Measurements from ENCODE around the gene DAG1. TPM values are rescaled to one million over a fixed set of nuclear protein-coding genes. Genes with fewer than 3 reads are reported as not detected.
"Not testable (repeated sequence)": the region's sequence is repeated elsewhere in the genome, so short reads cannot be mapped to it uniquely, and the experiment has no call there.

DAG1 gene
- total RNA-seq, 1 donor from 2014 or later = 139 TPM

- DNase-seq (ENCODE audit: low spot score) = no peak
Observed at GRCh38 chr3:49470714-49471420, 800 bp downstream of the DAG1 start.

DNA sequence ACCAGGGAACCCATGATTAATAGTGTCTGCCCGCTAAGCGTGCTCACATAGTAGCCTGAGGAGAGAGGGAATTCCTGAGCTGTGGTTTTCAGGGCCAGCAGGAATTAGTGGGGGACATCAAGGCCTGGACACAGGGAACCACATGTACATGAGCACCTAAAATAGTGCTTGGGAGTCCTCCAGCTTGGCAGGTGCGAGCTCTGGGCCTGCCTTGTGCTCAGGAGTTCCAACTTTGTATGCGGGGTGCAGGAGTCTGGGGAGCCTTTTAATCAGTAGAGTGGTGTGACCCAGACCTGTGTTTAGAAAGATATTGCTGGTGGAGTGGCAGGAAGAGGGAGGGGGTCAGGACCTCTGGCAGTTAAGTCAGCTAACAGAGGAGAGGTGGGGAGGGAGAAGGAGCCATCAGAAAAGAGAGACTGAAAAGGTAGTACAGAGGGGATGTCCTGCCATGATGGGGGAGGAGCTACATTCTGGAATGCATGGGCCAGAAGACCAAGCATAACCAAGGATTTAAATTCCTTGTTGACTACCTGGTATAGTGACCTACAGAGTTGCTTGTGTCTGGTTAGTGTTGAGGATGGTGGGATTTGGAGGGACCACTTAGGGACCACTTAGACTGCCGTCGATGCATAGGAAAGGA lies 1.9 kb downstream of the DAG1 start:
- no peak for DNase-seq (ENCODE audit: low spot score)

- no peak for DNase-seq (ENCODE audit: low spot score)
Observed at GRCh38 chr3:49476563-49476962, 6.5 kb downstream of the DAG1 start.

- no peak for DNase-seq (ENCODE audit: low spot score)
Observed at GRCh38 chr3:49482766-49483165, 12.7 kb downstream of the DAG1 start.

DNA sequence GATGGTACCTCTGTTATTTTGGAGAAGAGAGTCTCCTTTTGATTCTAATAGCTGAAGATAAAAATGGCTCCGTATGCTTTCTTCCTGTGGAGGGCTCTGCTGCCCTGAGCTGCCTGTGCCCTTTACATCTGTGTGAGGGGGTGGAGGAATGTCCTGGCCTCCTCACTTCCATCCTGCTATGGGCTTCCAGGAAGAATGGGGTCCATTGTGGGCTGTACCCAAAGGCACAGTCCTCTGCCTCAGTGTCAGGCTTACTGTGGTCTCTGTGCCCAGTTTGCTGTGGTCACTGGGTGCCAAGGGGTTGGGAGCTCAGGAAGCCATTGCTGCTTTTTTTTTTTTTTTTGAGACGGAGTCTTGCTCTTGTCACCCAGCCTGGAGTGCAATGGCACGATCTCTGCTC lies 14.4 kb downstream of the DAG1 start:
- no peak for DNase-seq (ENCODE audit: low spot score)

DNA sequence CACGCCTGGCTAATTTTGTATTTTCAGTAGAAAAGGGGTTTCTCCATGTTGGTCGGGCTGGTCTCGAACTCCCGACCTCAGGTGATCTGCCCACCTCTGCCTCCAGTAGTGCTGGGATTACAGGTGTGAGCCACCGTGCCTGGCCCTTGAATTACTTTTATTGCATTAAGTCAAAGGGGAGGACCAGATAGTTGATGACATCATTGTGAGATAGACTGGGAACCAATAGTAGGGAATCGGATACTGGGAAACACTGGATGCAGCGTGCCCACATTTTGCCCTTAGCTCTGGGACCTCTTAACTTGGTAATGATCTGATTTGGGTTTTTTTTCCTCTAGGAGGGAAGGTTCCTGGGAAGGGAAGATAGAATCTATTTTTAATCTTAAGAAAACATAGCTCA lies 19.2 kb downstream of the DAG1 start:
- DNase-seq (ENCODE audit: low spot score) = no peak

- DNase-seq (ENCODE audit: low spot score) = no peak
Observed at GRCh38 chr3:49492969-49493368, 22.9 kb downstream of the DAG1 start.

DNA sequence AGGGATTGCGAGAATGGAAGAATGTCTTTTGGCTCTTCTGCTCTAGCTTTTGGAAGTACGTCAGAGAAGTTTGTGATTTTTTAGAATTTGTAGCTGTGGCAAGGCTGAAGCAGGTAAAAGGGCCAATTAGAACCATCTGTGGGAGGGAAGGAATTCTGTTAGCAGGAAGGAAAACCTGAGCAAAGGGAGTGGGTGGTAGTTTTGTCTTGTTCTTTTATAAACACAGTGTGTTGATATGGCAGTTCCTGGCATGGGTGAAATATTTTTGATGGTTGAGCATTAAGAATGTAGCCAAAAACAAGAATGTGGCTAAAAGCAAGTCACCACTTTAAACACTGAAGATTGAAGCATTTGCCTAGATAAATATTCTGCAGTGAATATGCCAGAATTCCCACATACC lies 23.8 kb downstream of the DAG1 start:
- no peak for DNase-seq (ENCODE audit: low spot score)

DNA sequence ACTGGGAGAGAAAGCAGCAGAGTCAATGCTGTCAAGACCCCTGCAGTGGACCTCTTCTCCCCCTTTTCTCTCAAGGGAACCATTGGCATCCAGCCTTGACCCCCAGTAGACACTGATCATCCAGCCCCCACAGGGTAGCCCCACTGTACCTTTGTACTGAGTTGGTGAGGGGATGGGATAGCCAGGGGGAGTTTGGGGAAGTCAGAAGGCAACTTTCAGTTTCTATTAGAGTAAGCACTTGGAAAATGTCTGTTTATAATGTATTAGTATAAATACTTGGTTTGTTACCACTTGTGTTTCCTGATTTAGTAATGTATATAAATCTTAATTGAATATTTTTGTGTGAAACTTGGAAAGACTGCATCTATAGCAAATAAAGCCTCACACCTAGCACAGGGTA lies 25.0 kb downstream of the DAG1 start:
- DNase-seq (ENCODE audit: low spot score) = no peak

DNA sequence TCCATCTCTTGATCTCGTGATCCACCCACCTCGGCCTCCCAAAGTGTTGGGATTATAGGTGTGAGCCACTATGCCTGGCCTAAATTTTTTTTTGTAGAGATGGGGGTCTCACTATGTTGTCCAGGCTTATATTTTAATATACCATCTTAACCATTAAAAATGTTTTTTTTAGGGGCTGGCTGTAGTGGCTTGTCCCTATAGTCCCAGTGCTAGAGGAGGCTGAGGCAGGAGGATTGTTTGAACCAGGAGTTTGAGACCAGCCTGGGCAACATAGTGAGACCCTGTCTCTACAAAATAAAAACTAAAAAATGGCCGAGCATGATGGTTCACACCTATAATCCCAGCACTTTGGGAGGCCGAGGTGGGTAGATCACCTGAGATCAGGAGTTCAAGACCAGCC lies 26.8 kb downstream of the DAG1 start:
- DNase-seq (ENCODE audit: low spot score) = not testable (repeated sequence)

DNA sequence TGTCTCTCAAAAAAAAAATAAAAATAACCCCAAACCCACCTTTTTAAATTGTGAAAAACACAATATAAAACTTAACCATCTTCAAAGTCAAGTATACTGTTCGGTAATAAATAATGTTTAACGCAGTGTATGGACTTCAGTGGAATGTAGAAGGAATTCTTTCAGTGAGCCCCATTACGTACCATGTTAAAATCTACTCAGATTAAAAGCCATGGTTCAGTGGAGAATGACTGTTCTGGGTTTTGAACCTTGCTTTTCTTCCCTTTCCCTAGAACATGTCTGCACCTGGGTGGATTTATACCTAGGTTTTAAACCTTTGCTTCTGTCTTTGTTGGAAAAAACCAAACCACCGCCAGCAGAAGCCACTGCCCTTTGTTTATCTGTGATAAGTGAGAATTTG lies 27.5 kb downstream of the DAG1 start:
- no peak for DNase-seq (ENCODE audit: low spot score)

GRCh38 chr3:49498239-49498638 lies 28.2 kb downstream of the DAG1 start:
- no peak for DNase-seq (ENCODE audit: low spot score)

DNA sequence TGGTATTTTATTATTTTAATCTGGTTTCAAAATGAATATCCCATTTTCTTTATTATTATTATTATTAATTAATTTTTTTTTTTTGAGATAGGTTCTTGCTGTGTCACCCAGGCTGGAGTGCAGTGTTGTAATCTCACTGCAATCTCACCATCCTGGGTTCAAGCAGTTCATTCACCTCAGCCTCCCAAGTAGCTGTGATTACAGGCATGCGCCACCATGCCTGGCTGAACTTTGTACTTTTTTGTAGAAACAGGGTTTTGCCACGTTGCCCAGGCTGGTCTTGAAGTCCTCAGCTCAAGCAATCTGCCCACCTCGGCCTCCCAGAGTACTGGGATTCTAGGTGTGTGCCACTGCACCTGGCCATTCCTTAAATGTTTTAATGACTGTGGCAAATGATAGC lies 28.6 kb downstream of the DAG1 start:
- no peak for DNase-seq (ENCODE audit: low spot score)

GRCh38 chr3:49500205-49500731 lies 30.2 kb downstream of the DAG1 start:
- DNase-seq (ENCODE audit: low spot score) = no peak

DNA sequence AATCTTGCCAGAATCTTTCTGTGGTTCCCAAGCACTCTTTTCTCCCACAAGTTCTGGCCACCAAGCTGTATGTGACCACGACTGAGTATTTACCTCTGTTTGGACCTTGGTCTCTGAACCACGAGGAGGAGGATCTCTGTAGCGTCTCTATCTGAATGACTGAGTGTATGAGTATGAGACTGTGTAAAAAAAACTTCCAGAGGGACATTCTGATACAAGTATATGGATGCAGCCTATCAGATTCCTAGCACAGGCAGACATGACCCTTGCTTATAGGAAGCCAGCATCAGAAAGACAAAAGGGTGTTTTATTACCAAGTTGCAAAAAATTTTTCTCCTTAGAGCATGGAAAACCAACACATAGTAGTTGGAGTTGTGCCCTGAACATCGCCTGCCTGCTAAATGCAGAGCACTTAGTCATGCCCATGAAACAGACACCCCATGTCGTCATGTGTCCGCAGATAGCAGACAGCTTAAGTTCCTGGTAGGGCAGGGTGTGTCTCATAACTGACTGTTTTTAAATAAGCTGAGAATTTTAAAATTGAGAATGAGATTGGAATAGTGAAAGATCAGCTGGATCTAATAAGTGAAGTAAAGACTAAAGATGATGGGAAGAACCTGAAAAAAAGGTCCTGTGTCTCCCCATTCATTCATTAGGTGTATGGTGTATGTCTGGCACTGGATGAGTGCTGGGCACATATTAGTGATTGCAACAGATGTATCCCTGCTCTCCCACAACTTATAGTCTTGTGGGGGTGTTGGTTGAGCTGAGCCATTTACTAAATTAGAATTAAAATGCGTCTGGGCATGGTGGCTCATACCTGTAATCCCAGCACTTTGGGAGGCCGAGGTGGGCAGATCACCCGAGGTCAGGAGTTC lies 30.9 kb downstream of the DAG1 start:
- peak; percentile 74 for DNase-seq (ENCODE audit: low spot score)

- DNase-seq (ENCODE audit: low spot score) = no peak
Observed at GRCh38 chr3:49501842-49502241, 31.8 kb downstream of the DAG1 start.

DNA sequence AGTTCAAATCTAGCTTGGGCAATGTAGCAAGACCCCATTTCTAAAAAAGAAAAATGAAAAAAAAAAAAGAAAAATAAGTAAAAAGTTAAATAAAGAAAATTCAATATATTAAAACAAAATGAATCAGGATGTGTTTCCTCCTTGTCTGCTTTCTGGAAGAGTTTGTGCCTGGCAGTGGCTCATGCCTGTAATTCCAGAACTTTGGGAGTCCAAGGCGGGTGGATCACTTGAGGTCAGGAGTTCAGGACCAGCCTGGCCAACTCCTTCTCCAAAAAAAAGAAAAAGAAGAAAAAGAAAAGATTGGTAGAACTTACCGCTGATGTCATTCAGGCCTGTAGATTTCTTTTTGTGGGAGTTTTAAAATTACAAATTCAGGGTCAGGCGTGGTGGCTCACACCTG lies 36.8 kb downstream of the DAG1 start:
- DNase-seq (ENCODE audit: low spot score) = no peak

DNA sequence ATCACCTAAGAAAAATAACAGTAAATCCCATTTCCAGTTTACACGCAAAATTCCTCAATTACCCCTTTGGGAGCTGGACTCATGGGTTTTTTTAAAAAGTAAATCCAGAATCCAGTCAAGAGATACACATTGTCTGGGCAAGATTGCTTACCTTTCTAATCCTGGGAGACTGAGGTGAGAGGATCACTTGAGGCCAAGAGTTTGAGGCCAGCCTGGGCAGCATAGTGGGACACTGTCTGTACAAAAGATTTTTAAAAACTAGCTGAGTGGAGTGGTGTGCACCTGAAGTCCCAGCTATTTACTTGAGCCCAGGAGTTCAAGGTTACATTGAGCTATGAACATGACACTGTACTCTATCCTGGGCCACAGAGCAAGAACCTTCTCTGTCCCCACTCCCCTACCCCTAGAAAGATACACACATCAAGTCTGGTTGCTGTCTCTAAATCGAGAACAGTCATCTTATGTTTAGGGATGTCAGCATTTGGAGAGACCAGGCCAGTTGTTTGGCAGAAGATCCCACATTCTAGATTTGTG lies 39.0 kb downstream of the DAG1 start:
- no peak for DNase-seq (ENCODE audit: low spot score)

- DNase-seq (ENCODE audit: low spot score) = no peak
Observed at GRCh38 chr3:49511639-49512038, 41.6 kb downstream of the DAG1 start.

DNA sequence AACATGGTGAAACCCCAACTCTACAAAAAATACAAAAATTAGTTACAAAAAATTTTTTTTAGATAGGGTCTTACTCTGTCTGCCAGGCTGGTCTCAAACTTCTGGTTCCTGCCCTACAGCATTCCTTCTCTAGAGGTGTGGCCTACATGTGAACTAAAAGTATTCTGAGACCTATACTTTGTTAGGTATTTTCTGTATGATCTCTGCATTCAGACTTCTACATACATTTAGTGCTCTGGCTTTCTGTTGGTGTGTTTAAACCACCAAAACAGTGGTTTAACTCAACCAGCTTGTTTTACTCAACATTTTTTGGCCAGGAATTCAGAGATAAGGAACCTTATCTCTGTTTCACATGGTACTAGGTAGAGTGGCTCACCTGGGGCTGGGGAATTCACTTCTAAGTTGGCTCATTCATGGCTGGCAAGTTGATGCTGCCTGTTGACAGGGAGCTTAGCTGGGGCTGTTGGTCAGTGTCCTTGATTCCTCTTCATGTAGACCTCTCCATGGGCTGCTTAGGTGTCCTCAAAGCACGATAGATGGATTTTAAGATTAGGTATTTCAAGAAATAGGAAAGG lies 42.8 kb downstream of the DAG1 start:
- DNase-seq (ENCODE audit: low spot score) = no peak

- DNase-seq (ENCODE audit: low spot score) = no peak
Observed at GRCh38 chr3:49513494-49514124, 43.5 kb downstream of the DAG1 start.
